ENCODE measurements around the gene HNRNPAB. TPM values are rescaled to one million over a fixed set of nuclear protein-coding genes. Genes with fewer than 3 reads are reported as not detected.

Gene HNRNPAB
- total RNA-seq, 4 donors from 2014 or later, result 84.2 to 117 (median 106) TPM

GRCh38 chr5:178215280-178216002 is 11.1 kb downstream of the HNRNPAB start:
- DNase-seq, result no peak
- Histone ChIP-seq H3K36me3 (peaks cover 5 to 80% of the 10 kb centered on the region in 2 donors), H3K27ac (no peak overlapping the region), H3K9me3 (no peaks in the 10 kb centered on the region), H3K27me3 (no peaks in the 10 kb centered on the region), H3K4me3 (no peak overlapping the region), H3K4me1 (peaks cover 11 to 17% of the 10 kb centered on the region in 2 donors)
- TF ChIP-seq POLR2A (IDR thresholded peaks at IDR 0.05) (no peak), CTCF (IDR thresholded peaks at IDR 0.05 in 4 of 5, conservative IDR thresholded peaks at IDR 0.05 in 1 of 5) (no peak)
- intact Hi-C loops (cut with DNase I; ENCODE audit: low total_unique reads), result no loop called here
- in situ Hi-C loops (cut with MboI; ENCODE audit: low sequenced_read_pairs in 4 of 4), result no loop called here
- no peak for ATAC-seq

- TF ChIP-seq CTCF (IDR thresholded peaks at IDR 0.05 in 4 of 5, conservative IDR thresholded peaks at IDR 0.05 in 1 of 5), result no peak
- no peak for TF ChIP-seq POLR2A (IDR thresholded peaks at IDR 0.05)
- H3K4me3 ChIP-seq, result no peak overlapping the region
- intact Hi-C loops (cut with DNase I; ENCODE audit: low total_unique reads) (no loop called here), in situ Hi-C loops (cut with MboI; ENCODE audit: low sequenced_read_pairs in 4 of 4) (no loop called here)
- no peak overlapping the region for H3K27ac ChIP-seq
- H3K27me3 ChIP-seq, result no peaks in the 10 kb centered on the region
- peaks cover 5 to 78% of the 10 kb centered on the region in 2 donors for H3K36me3 ChIP-seq
- ATAC-seq, result no peak
- DNase-seq, result no peak
- peaks cover 11 to 17% of the 10 kb centered on the region in 2 donors for H3K4me1 ChIP-seq
- no peaks in the 10 kb centered on the region for H3K9me3 ChIP-seq
These were observed 11.8 kb downstream of the HNRNPAB start for GRCh38 chr5:178216088-178216534.

GRCh38 chr5:178216779-178217178 is 12.4 kb downstream of the HNRNPAB start:
- peaks cover 2 to 78% of the 10 kb centered on the region in 2 donors for H3K36me3 ChIP-seq
- H3K27me3 ChIP-seq, result no peaks in the 10 kb centered on the region
- ATAC-seq (no peak), DNase-seq (no peak)
- TF ChIP-seq CTCF (IDR thresholded peaks at IDR 0.05 in 4 of 5, conservative IDR thresholded peaks at IDR 0.05 in 1 of 5) (no peak), POLR2A (IDR thresholded peaks at IDR 0.05) (no peak)
- peaks cover 15 to 21% of the 10 kb centered on the region in 2 donors for H3K4me1 ChIP-seq
- no peak overlapping the region for H3K27ac ChIP-seq
- H3K4me3 ChIP-seq, result no peak overlapping the region
- no peaks in the 10 kb centered on the region for H3K9me3 ChIP-seq
- in situ Hi-C loops (cut with MboI; ENCODE audit: low sequenced_read_pairs in 4 of 4) (no loop called here), intact Hi-C loops (cut with DNase I; ENCODE audit: low total_unique reads) (no loop called here)

GRCh38 chr5:178218237-178218776 is 14.0 kb downstream of the HNRNPAB start:
- no peak for DNase-seq
- no peaks in the 10 kb centered on the region for H3K9me3 ChIP-seq
- H3K27ac ChIP-seq, result peak overlapping the region; percentile 0 to 67 (median 10)
- TF ChIP-seq POLR2A (IDR thresholded peaks at IDR 0.05) (no peak), CTCF (IDR thresholded peaks at IDR 0.05 in 4 of 5, conservative IDR thresholded peaks at IDR 0.05 in 1 of 5) (no peak)
- H3K4me3 ChIP-seq, result no peak overlapping the region
- no peaks in the 10 kb centered on the region for H3K27me3 ChIP-seq
- no peak for ATAC-seq
- peaks cover 17 to 23% of the 10 kb centered on the region in 2 donors for H3K4me1 ChIP-seq
- intact Hi-C loops (cut with DNase I; ENCODE audit: low total_unique reads) (no loop called here), in situ Hi-C loops (cut with MboI; ENCODE audit: low sequenced_read_pairs in 4 of 4) (no loop called here)
- peaks cover 0 to 73% of the 10 kb centered on the region in 2 donors for H3K36me3 ChIP-seq
